Measurements from ENCODE around the gene TFEB. TPM values are rescaled to one million over a fixed set of nuclear protein-coding genes. Genes with fewer than 3 reads are reported as not detected.

TFEB gene
- total RNA-seq, 1 experiment from 2014 or later = 7.3 TPM

GRCh38 chr6:41756354-41756753 lies 20.9 kb upstream of the TFEB start:
- BruUV-seq (replicated peaks) = no TSS peak
- H3K36me3 ChIP-seq (ENCODE audit: low read depth) = no peaks in the 10 kb centered on the region
- H2AFZ ChIP-seq = no peak overlapping the region
- H3K9me3 ChIP-seq (ENCODE audit: insufficient read depth, low read depth) = no peaks in the 10 kb centered on the region
- no peak overlapping the region for H3K4me2 ChIP-seq
- no peaks in the 10 kb centered on the region for H3K27me3 ChIP-seq (ENCODE audit: insufficient read depth, low read depth)
- H3F3A ChIP-seq (ENCODE audit: insufficient read depth, low read depth) = 0 out of 2 replicates have a peak, but pooled peaks cover 4% of the 10 kb centered on the region
- intact Hi-C loops (cut with micrococcal nuclease; ENCODE audit: unreplicated experiment) = no loop called here
- no peak overlapping the region for H3K4me3 ChIP-seq
- peaks cover 14% of the 10 kb centered on the region; the same call in 1 of the 2 replicates for H3K4me1 ChIP-seq (replicated peaks; ENCODE audit: insufficient read depth)
- H3K27ac ChIP-seq = no peak overlapping the region
- H3K9me2 ChIP-seq (ENCODE audit: insufficient read depth) = no peaks in the 10 kb centered on the region
- no peak for DNase-seq
- no peaks in the 10 kb centered on the region for H4K20me1 ChIP-seq (ENCODE audit: insufficient read depth)
- no peaks in the 10 kb centered on the region for H3K79me2 ChIP-seq (ENCODE audit: low read depth)
- TF ChIP-seq CTCF (conservative IDR thresholded peaks at IDR 0.05) (no peak), EZH2 (IDR thresholded peaks at IDR 0.05; ENCODE audit: low read depth) (no peak)
- POLR2A ChIA-PET (ENCODE audit: unreplicated experiment) = interaction anchor here (0.5 kb wide), 1 partner anchor 22 kb away, joined by 6 read pairs; no protein-coding TSS in a partner anchor
- CTCF ChIA-PET = no interaction called here

- intact Hi-C loops (cut with micrococcal nuclease; ENCODE audit: unreplicated experiment) = no loop called here
- CTCF ChIA-PET = no interaction called here
- H3F3A ChIP-seq (ENCODE audit: insufficient read depth, low read depth) = 0 out of 2 replicates have a peak, but pooled peaks cover 4% of the 10 kb centered on the region
- no peaks in the 10 kb centered on the region for H4K20me1 ChIP-seq (ENCODE audit: insufficient read depth)
- H3K4me2 ChIP-seq = no peak overlapping the region
- H3K4me3 ChIP-seq = no peak overlapping the region
- peaks cover 14% of the 10 kb centered on the region; the same call in 1 of the 2 replicates for H3K4me1 ChIP-seq (replicated peaks; ENCODE audit: insufficient read depth)
- H2AFZ ChIP-seq = no peak overlapping the region
- no peaks in the 10 kb centered on the region for H3K79me2 ChIP-seq (ENCODE audit: low read depth)
- no TSS peak for BruUV-seq (replicated peaks)
- H3K36me3 ChIP-seq (ENCODE audit: low read depth) = no peaks in the 10 kb centered on the region
- no peaks in the 10 kb centered on the region for H3K27me3 ChIP-seq (ENCODE audit: insufficient read depth, low read depth)
- TF ChIP-seq EZH2 (IDR thresholded peaks at IDR 0.05; ENCODE audit: low read depth) = no peak
- POLR2A ChIA-PET (ENCODE audit: unreplicated experiment) = interaction anchor here (0.5 kb wide), 1 partner anchor 21 kb away, joined by 6 read pairs; no protein-coding TSS in a partner anchor
- DNase-seq = no peak
- no peak overlapping the region for H3K27ac ChIP-seq
- no peaks in the 10 kb centered on the region for H3K9me3 ChIP-seq (ENCODE audit: insufficient read depth, low read depth)
- no peaks in the 10 kb centered on the region for H3K9me2 ChIP-seq (ENCODE audit: insufficient read depth)
Measured at GRCh38 chr6:41755895-41756294, 20.5 kb upstream of the TFEB start.

GRCh38 chr6:41750374-41750773 lies 15.0 kb upstream of the TFEB start:
- ChIA-PET CTCF (no interaction called here), POLR2A (ENCODE audit: unreplicated experiment) (no interaction called here)
- H3K4me1 ChIP-seq (replicated peaks; ENCODE audit: insufficient read depth) = peaks cover 11% of the 10 kb centered on the region; the same call in 1 of the 2 replicates
- no peaks in the 10 kb centered on the region for H3K9me2 ChIP-seq (ENCODE audit: insufficient read depth)
- BruUV-seq (replicated peaks) = no TSS peak
- H3K4me2 ChIP-seq = no peak overlapping the region
- no peaks in the 10 kb centered on the region for H3K36me3 ChIP-seq (ENCODE audit: low read depth)
- H3K9me3 ChIP-seq (ENCODE audit: insufficient read depth, low read depth) = no peaks in the 10 kb centered on the region
- H2AFZ ChIP-seq = no peak overlapping the region
- no peak overlapping the region for H3K27ac ChIP-seq
- H4K20me1 ChIP-seq (ENCODE audit: insufficient read depth) = no peaks in the 10 kb centered on the region
- TF ChIP-seq EZH2 (IDR thresholded peaks at IDR 0.05; ENCODE audit: low read depth) (no peak), CTCF (conservative IDR thresholded peaks at IDR 0.05) (no peak)
- no peaks in the 10 kb centered on the region for H3K27me3 ChIP-seq (ENCODE audit: insufficient read depth, low read depth)
- no peaks in the 10 kb centered on the region for H3K79me2 ChIP-seq (ENCODE audit: low read depth)
- H3K4me3 ChIP-seq = no peak overlapping the region
- DNase-seq = no peak
- intact Hi-C loops (cut with micrococcal nuclease; ENCODE audit: unreplicated experiment) = no loop called here
- peaks cover 4% of the 10 kb centered on the region; the same call in 1 of the 2 replicates for H3F3A ChIP-seq (ENCODE audit: insufficient read depth, low read depth)

- H2AFZ ChIP-seq = no peak overlapping the region
- H3K4me3 ChIP-seq = no peak overlapping the region
- no peak overlapping the region for H3K4me2 ChIP-seq
- peaks cover 18% of the 10 kb centered on the region for H3K4me1 ChIP-seq (replicated peaks; ENCODE audit: insufficient read depth)
- TF ChIP-seq CTCF (conservative IDR thresholded peaks at IDR 0.05) = no peak
- TF ChIP-seq EZH2 (IDR thresholded peaks at IDR 0.05; ENCODE audit: low read depth) = no peak
- peaks cover 4% of the 10 kb centered on the region; the same call in 1 of the 2 replicates for H3F3A ChIP-seq (ENCODE audit: insufficient read depth, low read depth)
- no peaks in the 10 kb centered on the region for H3K27me3 ChIP-seq (ENCODE audit: insufficient read depth, low read depth)
- no peak overlapping the region for H3K27ac ChIP-seq
- no peaks in the 10 kb centered on the region for H4K20me1 ChIP-seq (ENCODE audit: insufficient read depth)
- H3K36me3 ChIP-seq (ENCODE audit: low read depth) = no peaks in the 10 kb centered on the region
- intact Hi-C loops (cut with micrococcal nuclease; ENCODE audit: unreplicated experiment) = no loop called here
- ChIA-PET CTCF (no interaction called here), POLR2A (ENCODE audit: unreplicated experiment) (no interaction called here)
- H3K9me3 ChIP-seq (ENCODE audit: insufficient read depth, low read depth) = no peaks in the 10 kb centered on the region
- no peaks in the 10 kb centered on the region for H3K9me2 ChIP-seq (ENCODE audit: insufficient read depth)
- no peak for DNase-seq
- no TSS peak for BruUV-seq (replicated peaks)
- H3K79me2 ChIP-seq (ENCODE audit: low read depth) = no peaks in the 10 kb centered on the region
Measured at GRCh38 chr6:41748542-41748941, 13.1 kb upstream of the TFEB start.
